ENCODE results near the gene VAV3. TPM values are rescaled to one million over a fixed set of nuclear protein-coding genes. Genes with fewer than 3 reads are reported as not detected.

VAV3 gene
- polyA plus RNA-seq, 1 donor (not counting 4 experiments of a cell fraction or from before 2014, with no cell fraction given), result 19.6 TPM

DNA sequence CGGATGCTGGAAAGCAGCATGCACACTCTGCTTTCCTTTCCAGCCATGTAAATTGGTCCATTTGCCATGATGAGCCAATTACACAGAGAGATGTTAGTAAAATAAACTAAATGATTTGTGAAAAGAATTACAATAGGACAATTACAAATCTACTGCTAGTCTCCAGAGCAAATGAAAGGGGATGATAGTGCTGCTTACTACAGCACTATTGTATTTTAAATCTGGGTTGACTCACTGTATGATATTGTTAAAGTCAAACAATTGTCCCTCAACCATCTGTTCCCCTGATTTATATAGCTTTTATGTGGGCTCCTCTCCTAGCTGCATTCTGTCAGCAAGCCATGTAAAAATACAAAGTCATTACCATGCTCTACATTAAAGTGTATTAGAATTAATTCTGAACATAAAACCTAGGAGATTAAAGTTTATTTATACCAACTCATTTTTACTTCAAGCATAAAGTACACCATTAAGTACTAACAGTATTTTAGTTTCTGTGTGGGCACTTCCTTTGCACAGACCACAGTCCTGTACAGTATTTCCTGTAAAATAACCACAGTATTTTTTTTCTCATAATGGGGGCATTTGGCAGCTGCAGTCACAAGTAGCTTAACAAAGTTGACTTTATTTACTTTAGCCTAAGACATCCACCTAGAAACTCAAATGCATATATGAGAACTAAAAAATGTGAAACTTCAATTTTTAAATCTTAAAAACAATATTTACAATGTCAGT lies 135.8 kb downstream of the VAV3 start:
- FAIRE-seq, result no peak

DNA sequence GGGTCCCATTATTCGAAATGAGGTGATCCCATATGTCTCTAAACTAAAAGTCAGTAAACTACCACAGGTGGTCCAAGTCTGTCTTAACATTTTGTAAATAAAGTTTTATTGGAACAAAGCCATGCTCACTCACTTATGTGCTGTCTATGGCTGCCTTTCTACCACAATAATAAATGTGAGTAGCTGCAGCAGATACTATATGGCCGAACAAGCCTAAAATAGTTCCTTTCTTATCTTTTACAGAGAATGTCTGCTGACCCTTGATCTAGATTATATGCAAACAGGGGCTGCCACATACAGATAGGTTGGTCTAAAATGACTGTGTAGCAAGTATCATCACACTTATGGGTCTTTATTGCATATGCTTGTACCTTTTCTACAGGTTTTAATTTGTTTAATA lies 140.0 kb downstream of the VAV3 start:
- Histone ChIP-seq H3K27ac (ENCODE audit: control insufficient read depth, insufficient read depth, low read length) (no peak overlapping the region), H3K4me1 (ENCODE audit: control insufficient read depth, extremely low read depth, insufficient read depth, low read length) (no peaks in the 10 kb centered on the region), H3K27me3 (ENCODE audit: control insufficient read depth, extremely low read depth, insufficient read depth, low read length) (no peaks in the 10 kb centered on the region), H3K9me1 (ENCODE audit: control insufficient read depth, extremely low read depth, insufficient read depth, low read length) (no peaks in the 10 kb centered on the region), H3K36me3 (ENCODE audit: control insufficient read depth in 2 of 2, extremely low read depth in 1 of 2, insufficient read depth in 2 of 2, low read length in 2 of 2) (no peaks in the 10 kb centered on the region), H3K4me3 (ENCODE audit: control insufficient read depth in 2 of 3, extremely low read depth in 1 of 3, insufficient read depth in 2 of 3, low read depth in 1 of 3, low read length in 3 of 3) (no peak overlapping the region), H4K20me1 (ENCODE audit: control insufficient read depth, extremely low read depth, insufficient read depth, low read length) (no peaks in the 10 kb centered on the region), H3K79me2 (ENCODE audit: control insufficient read depth, insufficient read depth, low read length) (no peaks in the 10 kb centered on the region), H3K9ac (ENCODE audit: control insufficient read depth, extremely low read depth, insufficient read depth, low read length) (no peak overlapping the region), H2AFZ (ENCODE audit: control insufficient read depth, low read length) (no peak overlapping the region), H3K9me3 (ENCODE audit: control insufficient read depth, low read depth, low read length) (no peaks in the 10 kb centered on the region), H3K4me2 (ENCODE audit: control insufficient read depth, extremely low read depth, insufficient read depth, low read depth, low read length) (no peak overlapping the region)
- dilution Hi-C loops (cut with MboI; ENCODE audit: extremely low pct_ligation_motif_present, low sequenced_read_pairs), result no loop called here
- DNase-seq (ENCODE audit: low read depth, low spot score) (no peak), FAIRE-seq (no peak)
- no peak for TF ChIP-seq EZH2 (IDR thresholded peaks at IDR 0.05; ENCODE audit: low read length)
- TF ChIP-seq, protein P1, sequence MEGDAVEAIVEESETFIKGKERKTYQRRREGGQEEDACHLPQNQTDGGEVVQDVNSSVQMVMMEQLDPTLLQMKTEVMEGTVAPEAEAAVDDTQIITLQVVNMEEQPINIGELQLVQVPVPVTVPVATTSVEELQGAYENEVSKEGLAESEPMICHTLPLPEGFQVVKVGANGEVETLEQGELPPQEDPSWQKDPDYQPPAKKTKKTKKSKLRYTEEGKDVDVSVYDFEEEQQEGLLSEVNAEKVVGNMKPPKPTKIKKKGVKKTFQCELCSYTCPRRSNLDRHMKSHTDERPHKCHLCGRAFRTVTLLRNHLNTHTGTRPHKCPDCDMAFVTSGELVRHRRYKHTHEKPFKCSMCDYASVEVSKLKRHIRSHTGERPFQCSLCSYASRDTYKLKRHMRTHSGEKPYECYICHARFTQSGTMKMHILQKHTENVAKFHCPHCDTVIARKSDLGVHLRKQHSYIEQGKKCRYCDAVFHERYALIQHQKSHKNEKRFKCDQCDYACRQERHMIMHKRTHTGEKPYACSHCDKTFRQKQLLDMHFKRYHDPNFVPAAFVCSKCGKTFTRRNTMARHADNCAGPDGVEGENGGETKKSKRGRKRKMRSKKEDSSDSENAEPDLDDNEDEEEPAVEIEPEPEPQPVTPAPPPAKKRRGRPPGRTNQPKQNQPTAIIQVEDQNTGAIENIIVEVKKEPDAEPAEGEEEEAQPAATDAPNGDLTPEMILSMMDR (optimal IDR thresholded peaks at IDR 0.05 in 1 of 3, IDR thresholded peaks at IDR 0.05 in 1 of 3, conservative IDR thresholded peaks at IDR 0.05 in 1 of 3; ENCODE audit: extremely low read depth in 1 of 3, insufficient read depth in 2 of 3, low read length in 3 of 3), result no peak

More for the DNA sequence above, 135.8 kb downstream of the VAV3 start:
- no peak for DNase-seq (ENCODE audit: low read depth, low spot score)
- Histone ChIP-seq H3K9me3 (ENCODE audit: control insufficient read depth, low read depth, low read length) (no peaks in the 10 kb centered on the region), H3K4me3 (ENCODE audit: control insufficient read depth in 2 of 3, extremely low read depth in 1 of 3, insufficient read depth in 2 of 3, low read depth in 1 of 3, low read length in 3 of 3) (no peak overlapping the region), H4K20me1 (ENCODE audit: control insufficient read depth, extremely low read depth, insufficient read depth, low read length) (no peaks in the 10 kb centered on the region), H3K27ac (ENCODE audit: control insufficient read depth, insufficient read depth, low read length) (no peak overlapping the region), H3K4me1 (ENCODE audit: control insufficient read depth, extremely low read depth, insufficient read depth, low read length) (no peaks in the 10 kb centered on the region), H3K4me2 (ENCODE audit: control insufficient read depth, extremely low read depth, insufficient read depth, low read depth, low read length) (no peak overlapping the region), H3K9ac (ENCODE audit: control insufficient read depth, extremely low read depth, insufficient read depth, low read length) (no peak overlapping the region), H3K36me3 (ENCODE audit: control insufficient read depth in 2 of 2, extremely low read depth in 1 of 2, insufficient read depth in 2 of 2, low read length in 2 of 2) (no peaks in the 10 kb centered on the region), H3K27me3 (ENCODE audit: control insufficient read depth, extremely low read depth, insufficient read depth, low read length) (no peaks in the 10 kb centered on the region), H3K9me1 (ENCODE audit: control insufficient read depth, extremely low read depth, insufficient read depth, low read length) (no peaks in the 10 kb centered on the region), H3K79me2 (ENCODE audit: control insufficient read depth, insufficient read depth, low read length) (no peaks in the 10 kb centered on the region), H2AFZ (ENCODE audit: control insufficient read depth, low read length) (no peak overlapping the region)
- dilution Hi-C loops (cut with MboI; ENCODE audit: extremely low pct_ligation_motif_present, low sequenced_read_pairs), result no loop called here
- TF ChIP-seq, protein P1 (optimal IDR thresholded peaks at IDR 0.05 in 1 of 3, IDR thresholded peaks at IDR 0.05 in 1 of 3, conservative IDR thresholded peaks at IDR 0.05 in 1 of 3; ENCODE audit: extremely low read depth in 1 of 3, insufficient read depth in 2 of 3, low read length in 3 of 3), result no peak
- no peak for TF ChIP-seq EZH2 (IDR thresholded peaks at IDR 0.05; ENCODE audit: low read length)
